Amygdala (tissue), 56 donors: ENCODE results near the gene ALDH1A3.
A peak's percentile ranks its signal among the peaks of the same experiment; 100 is the strongest.

Experiments used
- DNase-seq, 56 donors: peaks; one replicate each; lab custom pipeline; 2025; lab: John Stamatoyannopoulos, UW

The ALDH1A3 gene

DNA sequence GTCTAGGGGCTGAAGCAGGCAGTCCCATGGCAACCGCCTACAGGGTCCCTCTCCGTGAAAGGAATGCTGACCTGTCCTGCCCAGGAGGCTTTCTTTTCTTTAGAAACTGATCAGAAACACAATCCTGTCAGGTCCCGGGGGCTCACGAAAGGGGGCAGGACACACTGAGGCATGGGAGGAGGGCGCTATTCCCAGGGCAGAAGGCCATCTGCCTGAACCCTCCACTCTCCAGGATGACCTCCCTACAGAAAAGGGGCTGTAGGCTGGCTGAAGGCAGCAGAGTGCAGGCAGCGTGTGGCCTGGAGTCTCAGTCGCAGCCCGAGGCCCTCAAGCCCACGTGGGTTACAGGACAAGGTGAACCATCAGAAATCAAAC is 21.2 kb downstream of the ALDH1A3 start:
- DNase-seq = no peak

DNA sequence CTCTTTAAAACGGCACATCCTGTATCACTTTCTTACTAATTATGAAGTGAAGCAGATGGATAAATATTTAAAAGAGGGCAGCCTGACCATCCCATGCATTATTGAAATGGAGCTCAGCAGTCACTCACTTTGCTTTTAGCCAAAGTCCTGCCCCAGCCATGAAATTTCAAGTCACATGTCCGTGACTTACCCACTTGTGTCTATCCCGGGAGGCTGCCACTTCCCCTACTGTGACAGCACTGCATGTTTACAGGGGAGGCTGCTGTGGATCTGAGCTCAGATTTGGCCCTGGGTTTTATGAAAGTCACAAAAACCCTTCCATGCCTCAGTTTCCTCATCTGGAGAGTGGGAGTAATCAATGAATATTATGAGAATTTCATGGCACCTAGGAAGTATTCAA is 21.7 kb downstream of the ALDH1A3 start:
- DNase-seq = no peak

DNA sequence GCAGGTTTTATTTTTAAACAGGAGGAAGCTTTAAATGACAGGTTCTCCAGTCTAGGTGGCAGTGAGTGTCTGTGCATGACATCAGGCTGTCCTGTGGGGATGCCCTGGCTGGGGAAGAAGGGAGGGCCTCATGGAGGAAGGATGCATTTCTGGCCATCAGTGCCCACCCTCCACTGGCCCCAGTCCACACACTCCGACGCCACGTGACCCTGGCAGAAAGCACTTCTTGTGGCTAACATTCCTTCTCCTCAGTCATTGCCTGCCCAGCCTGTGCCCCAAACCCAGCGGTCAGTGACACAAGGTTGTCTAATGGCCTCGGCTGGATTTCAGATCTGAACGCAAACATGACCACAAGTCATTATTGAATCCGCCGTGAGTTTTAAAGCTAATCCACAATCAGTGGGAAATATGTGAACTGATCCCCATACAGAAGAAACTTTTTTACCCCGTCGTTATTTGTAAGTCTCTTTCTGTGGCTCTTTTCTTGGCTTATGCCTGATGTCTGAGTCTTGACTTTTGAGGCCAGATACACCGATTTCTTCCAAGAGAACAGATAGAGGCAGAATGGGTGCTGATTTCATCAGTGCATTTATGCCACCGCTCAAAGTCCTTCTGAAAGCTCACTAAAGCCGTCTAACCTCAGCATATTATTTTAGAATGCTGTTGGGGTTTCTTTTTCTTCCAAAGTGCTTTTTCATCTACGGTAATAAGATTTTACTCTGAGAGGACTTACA is 22.2 kb downstream of the ALDH1A3 start:
- DNase-seq = no peak

DNA sequence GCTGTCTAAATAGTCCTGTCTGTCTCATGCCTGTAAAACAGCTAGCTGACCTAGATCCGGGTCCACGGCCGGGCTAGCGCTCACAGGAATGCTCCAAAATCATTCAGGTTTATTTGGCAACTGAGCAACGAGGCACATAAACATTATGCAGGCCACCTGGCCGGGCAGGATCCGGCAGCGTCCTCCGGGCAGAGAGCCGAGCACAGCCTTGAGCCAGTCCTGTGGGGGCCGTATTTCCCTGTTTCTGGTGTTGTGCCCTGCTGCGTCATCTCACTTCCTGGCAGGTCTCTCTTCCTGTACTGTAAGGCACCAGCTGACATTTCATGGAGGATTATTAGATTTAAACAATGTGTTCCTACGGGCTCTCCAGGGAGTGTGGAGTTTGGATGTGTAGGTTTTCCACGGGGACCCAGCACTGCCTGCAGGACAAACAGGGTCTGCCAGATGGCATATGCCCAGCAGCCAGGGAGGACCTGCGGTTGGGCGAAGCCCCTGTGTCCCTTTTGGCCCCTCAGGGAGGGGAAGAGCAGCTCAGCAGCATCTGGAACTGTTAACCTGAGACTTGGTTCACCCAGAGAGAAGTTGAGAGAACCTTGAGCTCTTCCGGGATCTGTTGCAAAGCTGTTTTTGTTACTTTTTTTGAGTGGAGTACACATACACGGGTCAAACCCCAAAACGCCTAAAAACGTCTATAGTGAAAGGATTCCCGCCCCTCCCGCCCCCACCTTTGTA is 23.0 kb downstream of the ALDH1A3 start:
- peak in 5 of 56 donors; percentile 5 to 27 (median 23) for DNase-seq

DNA sequence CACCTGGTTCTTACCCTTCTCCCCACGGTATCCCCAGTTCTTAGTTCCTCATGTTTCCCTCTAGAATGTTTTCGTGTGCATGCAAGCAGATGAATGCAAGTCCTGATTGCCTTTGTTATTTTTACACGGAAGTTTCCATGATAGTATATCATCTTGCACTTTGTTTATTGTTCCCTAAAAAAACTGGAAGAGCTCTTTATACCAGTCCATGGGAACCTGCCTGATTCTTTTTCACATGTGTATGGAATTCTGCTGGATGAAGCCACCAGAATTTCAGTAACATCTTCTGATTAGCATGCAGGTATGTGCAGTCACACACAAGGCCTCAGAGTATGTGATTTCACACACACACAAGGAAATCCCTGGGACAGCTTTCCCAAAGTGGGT is 23.5 kb downstream of the ALDH1A3 start:
- DNase-seq = no peak

DNA sequence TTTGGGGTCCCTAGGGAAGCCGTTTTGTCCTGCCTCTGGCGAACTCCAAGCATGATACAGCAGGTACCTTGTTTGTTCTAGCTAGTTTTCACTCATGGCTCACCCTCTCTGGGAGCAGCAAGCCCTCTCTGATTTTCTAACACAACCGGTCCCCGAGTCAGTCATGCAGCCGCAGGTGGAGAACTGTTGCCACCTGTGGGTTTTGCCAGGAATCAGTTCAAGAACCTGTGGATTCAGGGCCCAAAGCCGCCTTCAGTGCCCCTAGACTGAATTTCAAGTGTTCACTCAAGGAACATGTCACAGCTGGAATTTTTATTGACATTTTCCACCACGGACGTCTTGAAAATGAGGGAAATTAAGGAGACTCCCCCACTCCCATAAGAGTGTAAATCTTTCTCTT is 26.2 kb downstream of the ALDH1A3 start:
- no peak for DNase-seq

DNA sequence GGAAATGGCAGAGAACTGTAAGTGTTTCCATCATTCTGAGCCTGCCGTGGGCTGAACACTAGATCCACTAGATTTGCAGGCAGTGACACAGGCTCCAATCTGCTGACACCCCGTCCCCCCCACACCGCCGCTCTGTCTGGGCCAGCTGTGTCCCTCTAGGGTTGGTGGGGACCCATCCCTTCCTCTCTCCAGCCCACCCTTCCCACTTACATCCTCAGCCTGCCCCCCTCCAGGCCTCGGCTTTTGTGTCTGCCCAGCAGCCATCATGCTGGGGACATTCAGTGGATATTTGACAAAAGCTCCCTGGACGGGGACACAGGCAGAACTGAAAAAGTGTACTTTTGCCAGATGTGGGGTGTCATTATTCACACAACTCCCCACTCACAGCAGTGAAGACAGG is 28.8 kb downstream of the ALDH1A3 start:
- no peak for DNase-seq

DNA sequence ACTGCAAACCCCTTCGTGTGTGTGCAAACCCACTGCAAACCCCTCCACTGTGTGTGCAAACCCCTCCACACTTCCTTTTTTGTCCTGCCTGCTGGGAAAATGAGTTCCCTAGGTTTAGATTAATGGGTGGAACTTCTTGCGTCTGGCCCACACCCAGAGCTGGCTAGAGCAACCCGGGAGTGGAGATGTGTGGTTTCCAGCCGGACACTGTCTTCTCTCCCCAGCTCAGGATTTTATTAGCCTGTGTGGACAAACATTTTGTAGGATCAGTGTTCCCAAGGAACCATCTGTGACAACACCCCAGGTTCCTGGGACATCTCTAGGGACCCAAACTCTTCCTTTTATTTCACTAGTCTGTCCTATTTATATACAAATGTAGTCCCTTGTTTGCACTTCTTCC is 29.9 kb downstream of the ALDH1A3 start:
- DNase-seq = no peak

DNA sequence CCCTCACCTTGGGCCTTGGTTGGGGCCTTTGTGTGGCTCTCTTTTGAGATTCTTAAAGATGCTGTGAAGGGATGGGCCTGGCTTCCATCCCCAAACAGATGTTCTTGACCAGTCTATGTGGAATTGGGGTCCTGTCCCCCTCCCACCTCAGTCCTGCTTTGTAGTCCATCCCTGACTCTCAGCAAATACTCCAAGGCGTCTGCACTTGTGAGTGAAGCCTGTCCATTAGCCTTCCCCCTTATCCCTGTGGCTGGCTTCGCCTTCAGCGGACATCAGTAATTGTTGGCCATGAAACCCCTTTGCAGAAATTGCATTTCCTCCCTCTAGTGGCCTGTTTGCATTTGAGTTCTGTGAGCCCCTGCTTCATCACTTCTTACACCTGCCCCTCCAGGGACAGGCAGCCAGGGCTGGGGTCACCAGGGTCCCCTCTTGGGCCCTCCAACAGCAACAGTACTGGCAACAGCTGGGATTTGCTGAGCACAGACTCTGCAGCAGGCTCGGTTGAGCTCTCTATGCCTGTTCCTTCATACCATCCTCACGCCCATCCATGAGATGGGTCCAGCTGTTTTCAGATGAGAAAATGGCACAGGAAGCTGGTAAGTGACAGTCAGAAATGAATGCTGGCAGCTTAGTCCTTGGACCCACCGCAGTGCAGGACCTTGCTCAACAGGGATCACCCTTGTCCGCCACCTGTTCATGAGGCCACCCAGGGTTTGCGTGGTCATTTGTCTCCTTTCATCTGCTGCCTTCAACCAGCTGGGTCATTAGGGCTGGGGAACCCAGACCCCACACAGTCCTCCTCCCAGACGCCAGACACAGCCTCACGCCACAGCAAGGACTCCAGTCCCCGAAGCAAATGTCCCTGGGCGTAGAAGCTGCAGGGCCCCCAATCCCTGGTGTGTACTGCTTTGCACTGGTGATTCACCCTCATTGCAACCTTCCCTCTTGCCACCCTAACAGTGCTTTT is 30.6 kb downstream of the ALDH1A3 start:
- no peak for DNase-seq

DNA sequence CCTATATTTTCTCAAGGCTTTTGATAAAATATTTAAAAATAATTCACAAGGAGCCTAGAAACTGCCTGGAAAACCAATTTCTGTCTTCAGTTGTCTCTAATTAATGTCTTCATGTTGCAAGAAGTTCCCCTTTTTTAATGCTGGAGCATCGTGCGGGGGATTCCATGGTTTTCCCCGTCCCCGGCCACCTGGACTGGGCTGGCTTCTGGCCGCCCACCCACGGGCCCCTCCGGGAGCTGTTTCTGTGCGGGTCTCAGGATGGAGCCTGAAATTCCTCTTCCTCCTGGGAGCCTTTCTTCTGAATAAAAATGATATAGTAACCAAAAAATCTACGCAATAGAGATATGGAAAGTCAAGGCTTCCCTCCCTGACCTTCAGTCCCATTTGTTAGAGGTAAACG is 31.5 kb downstream of the ALDH1A3 start:
- no peak for DNase-seq

DNA sequence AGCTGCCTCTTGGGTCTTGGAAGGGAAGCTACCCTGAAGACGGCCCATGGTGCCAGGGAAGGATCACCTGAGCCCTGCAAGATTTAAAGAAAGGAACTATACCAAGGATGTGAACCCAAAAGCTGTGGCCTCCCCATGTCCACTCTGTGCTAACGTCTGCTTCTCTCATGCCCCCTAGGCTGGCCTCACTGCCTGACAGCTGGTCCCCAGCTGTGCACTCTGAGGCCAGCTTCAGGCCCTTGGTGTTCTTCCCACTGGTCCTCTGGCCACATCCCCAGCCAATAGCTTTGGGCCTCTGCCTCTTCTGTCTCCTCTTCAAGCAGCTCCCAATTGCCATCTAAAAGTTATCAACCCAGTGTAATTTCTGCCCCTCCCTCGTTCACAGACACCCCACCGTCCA is 34.3 kb downstream of the ALDH1A3 start:
- DNase-seq = no peak

DNA sequence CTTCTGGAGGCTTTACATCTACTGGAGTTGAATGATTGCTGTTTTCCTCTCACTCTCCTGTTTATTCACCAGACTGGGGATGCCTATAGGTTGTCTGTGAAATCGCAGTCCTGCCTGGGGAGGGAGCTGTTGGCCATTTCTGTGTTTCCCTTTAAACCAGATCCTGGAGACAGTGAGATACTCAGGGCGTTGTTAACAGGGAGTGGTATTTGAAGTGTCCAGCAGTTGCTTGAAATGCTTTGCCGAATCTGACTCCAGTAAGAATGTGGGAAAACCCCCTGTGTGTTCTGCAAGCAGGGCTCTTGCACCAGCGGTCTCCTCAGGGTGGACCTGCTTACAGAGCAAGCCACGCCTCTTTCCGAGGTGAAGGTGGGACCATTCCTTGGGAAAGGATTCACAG is 35.2 kb downstream of the ALDH1A3 start:
- no peak for DNase-seq

DNA sequence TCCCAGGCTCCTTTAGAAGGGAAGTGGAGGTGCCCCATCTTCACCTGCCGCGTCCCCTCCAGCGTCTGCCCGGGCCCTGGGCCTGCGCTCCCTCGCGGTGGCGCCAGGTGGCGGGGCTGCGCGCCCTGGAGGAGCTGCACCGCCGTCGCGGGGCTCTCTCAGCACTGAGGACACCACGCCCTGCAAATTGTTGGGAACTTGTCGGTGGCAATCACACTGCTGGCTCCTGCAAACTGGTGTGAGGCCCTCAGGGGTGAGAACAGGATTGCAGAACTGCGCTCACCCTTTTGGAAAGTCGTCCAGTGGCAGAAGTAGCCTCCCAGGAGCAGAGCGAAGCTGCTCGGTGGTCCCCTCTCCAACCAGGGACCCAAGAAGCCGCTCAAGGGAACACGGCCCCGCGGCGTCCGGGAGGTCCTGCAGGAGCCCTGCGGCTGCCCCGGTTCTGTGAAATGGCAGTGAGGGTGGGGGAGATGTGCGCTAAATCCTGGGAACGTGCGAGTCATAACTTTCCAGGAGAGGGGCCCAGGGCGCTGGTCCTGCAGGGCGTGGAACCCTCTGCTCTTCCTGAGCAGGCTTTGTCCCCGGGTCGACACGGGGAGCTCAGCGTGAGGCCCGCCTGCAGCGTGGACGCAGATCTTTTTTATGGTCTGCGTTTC is 38.5 kb downstream of the ALDH1A3 start:
- peak in 30 of 56 donors; percentile 9 to 66 (median 33) for DNase-seq

DNA sequence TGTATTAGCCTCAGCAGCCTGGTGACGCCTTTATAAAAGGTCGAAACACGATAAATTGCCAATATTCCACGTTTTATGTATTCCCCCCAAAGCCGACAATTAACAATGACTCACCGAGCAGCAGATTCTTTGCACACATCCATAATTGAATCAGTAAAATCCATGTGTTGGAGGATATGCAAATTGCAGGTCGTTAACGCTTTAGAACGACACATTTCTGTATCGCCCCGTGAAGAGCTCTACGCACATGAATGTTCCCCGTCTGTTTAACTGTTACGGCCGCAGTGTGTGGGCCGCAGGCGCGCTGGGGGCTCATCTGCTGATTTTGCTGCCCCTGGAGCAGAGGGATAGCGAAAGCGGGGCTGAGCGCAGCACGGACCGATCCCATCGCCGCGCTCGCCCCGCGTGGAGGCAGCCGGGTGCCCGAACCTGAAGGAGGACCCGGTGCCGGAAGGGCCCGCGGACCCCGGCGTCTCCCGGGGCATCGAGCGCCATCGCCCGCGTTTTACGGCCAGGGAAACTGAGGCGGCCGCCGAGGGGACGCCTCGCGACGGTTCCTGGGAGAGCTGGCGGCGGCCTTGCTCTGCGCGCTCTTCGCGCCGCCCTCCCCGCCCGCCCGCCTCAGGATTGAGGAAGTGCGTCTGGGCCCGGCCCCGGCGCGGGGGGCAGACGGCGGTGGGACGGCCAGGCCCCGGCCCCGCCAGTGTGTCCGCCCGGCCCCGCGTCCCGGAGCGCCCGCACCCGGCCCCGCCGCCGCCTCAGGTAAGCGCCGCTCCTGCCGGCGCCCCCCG is 39.3 kb downstream of the ALDH1A3 start, which contains the start of gene LRRK1:
TSS of gene LRRK1 (plus strand) at position 668 of the 791 bp plus-strand sequence. CDS start 5,276 bp downstream, outside the sequence.
- peak in 2 of 56 donors; percentile 40 to 50 for DNase-seq

DNA sequence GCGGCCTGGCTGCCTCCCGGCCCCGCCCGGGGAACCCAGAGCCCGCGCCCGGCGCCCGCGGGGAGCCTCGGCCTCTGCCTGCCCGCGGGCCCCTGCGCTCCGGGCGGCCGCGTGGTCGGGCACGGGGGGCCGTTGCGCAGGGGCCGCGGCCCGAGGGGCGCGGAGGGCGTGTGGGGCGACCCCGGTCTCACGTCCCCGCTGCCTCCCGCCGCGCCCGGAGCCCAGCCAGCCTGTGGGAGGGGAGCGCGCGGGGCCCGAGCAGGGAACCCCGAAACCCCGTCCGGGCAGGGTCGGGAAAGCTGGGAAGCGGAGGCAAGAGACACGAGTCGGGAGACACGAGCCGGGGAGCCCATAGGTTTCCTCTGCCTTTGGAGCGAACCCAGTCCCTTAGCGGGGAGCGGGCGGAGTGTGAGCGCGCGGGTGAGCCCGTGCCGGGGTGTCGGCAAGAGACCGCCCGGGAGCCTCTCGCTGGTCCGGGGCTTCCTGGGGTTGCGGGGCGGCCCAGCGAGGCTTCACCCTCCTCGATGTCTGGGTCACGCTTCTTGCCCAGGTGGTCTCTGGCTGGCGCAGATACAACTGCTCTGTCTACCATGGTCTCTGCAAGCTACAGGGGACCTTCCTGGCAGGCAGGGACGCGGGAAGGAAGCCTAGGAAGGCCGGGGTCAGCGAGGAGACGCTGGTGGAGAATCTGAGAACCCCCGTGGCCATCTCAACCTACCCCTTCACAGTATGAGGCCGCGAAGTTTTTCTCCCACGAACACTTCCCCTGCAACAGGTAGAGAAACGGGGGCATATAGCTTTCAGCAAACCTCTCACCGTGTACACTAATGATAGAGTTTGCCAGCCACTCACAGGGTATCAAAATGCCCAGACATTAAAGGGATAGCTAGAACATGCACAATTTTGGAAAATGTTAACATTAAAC is 40.1 kb downstream of the ALDH1A3 start:
- peak in 1 of 56 donors; percentile 18 for DNase-seq

DNA sequence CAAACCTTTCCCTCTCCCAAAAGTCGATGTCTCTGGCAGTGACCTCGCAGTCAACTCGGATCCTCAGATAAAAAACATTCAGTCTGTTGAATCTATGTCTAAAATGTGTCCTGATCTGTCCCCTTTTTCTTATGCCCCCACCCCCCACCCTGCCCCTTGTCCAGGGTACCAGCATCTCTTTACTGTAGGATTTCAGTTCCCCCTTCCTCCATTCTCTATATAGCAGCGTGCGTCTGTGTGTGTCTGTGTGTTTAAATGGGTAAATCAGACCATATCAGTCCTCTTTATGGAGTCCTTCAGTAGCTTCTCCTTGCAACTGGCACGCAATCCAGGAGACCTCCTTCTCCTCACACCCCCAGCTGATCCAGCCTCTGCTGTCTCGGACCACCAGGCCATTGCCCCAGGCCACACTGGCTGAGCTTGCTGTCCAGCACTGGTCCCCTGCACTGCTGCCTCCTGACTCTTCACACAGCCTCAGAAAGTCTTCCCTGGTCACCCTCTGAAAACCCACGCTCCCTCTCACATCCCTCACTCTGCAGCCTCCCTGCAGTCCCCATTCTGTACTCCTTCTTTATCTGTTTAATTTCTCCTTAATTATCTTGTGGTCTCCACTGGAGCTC is 41.0 kb downstream of the ALDH1A3 start:
- no peak for DNase-seq

DNA sequence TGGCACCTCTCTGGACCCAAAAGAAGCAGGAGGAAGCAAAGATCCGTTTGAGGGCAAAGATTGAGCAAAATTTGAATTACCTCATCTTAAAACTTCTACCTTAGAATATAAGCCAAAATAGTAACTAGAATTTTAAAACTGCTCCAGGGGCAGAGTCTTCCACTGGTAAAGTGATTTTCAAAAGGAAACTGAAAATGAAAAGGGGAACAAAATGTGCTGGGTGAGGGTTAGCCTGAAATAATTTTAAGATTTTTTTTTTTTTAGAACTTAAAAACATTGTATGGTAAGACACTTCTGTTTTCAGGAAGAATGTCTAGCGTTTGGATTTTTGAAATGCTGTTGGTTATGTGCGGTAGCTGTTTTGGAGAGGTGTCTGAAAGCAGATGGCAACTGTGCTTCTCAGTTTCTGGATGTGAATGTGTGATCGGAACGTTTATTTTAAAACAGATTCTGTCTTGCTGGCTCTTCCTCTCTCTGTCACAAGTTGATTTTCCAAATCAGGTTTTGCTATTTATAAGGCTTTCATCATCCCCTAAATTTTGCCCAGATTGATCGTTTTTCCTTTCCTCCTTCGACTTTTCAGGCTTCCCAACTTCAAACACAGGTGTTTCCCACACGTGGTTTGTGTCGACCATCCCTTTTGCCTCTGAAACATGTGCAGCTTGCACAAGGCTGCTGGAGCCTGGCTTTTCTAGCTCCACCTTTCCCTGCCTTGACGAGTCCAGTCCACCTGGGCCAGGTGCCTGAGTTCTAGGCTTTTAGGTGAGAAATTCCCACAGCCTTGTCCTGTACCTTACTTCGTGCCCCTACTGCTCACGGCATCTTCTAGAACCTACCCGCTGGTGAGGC is 42.8 kb downstream of the ALDH1A3 start:
- peak in 4 of 56 donors; percentile 19 to 36 (median 33) for DNase-seq
